Nephron (organoid): ENCODE measurements around the gene GNAZ.

Experiments used
- H3K27ac Mint-ChIP-seq, 3 experiments: 2 replicates each; pipeline ENCODE4 v1.8.0; 2020; ENCODE audit warnings: mixed read lengths in 3 of 3, mild to moderate bottlenecking in 2 of 3, moderate library complexity in 1 of 3
- H3K27me3 Mint-ChIP-seq: 2 replicates; pipeline ENCODE4 v1.8.0; 2021; ENCODE audit warnings: low read depth, mild to moderate bottlenecking, moderate library complexity, mixed read lengths
- H3K36me3 Mint-ChIP-seq: 2 replicates; pipeline ENCODE4 v1.8.0; 2020; ENCODE audit warnings: low read depth, mixed read lengths
- H3K4me1 Mint-ChIP-seq: 2 replicates; pipeline ENCODE4 v1.8.0; 2020; ENCODE audit warnings: mixed read lengths
- H3K4me3 Mint-ChIP-seq, 3 experiments: 2 replicates each; pipeline ENCODE4 v1.8.0; 2020; ENCODE audit warnings: mild to moderate bottlenecking in 3 of 3, mixed read lengths in 3 of 3, moderate library complexity in 2 of 3
- H3K9me3 Mint-ChIP-seq: 2 replicates; pipeline ENCODE4 v1.8.0; 2020; ENCODE audit warnings: mixed read lengths
- CTCF ChIP-seq, 3 experiments: fragments of 200-600 bp; sonication (generic); IDR thresholded peaks; one replicate each; pipeline ENCODE4 v1.5.0; 2021; ENCODE audit warnings: antibody characterized with exemption in 3 of 3; ENCODE audit not compliant: unreplicated experiment in 3 of 3

Gene GNAZ

GRCh38 chr22:23053051-23053707 is 17.1 kb upstream of the GNAZ start:
- Mint-ChIP-seq H3K27me3 (peaks cover 5% of the 10 kb centered on the region), H3K27ac (no peak overlapping the region), H3K36me3 (no peaks in the 10 kb centered on the region), H3K4me1 (no peaks in the 10 kb centered on the region), H3K9me3 (peaks cover 37% of the 10 kb centered on the region), H3K4me3 (no peak overlapping the region)
- no peak for TF ChIP-seq CTCF (IDR thresholded peaks at IDR 0.05; ENCODE audit: unreplicated experiment in 3 of 3)

- peaks cover 29% of the 10 kb centered on the region for H3K9me3 Mint-ChIP-seq
These were observed 16.3 kb upstream of the GNAZ start for GRCh38 chr22:23053912-23054530.

GRCh38 chr22:23054531-23055257 is 15.6 kb upstream of the GNAZ start:
- H3K4me1 Mint-ChIP-seq, result no peaks in the 10 kb centered on the region
- peaks cover 7% of the 10 kb centered on the region for H3K27me3 Mint-ChIP-seq
- H3K36me3 Mint-ChIP-seq, result no peaks in the 10 kb centered on the region
- no peak for TF ChIP-seq CTCF (IDR thresholded peaks at IDR 0.05; ENCODE audit: unreplicated experiment in 3 of 3)
- H3K27ac Mint-ChIP-seq, result no peak overlapping the region
- no peak overlapping the region for H3K4me3 Mint-ChIP-seq
- peaks cover 23% of the 10 kb centered on the region for H3K9me3 Mint-ChIP-seq

More at GRCh38 chr22:23053912-23054530, 16.3 kb upstream of the GNAZ start:
- no peak overlapping the region for H3K27ac Mint-ChIP-seq
- no peak overlapping the region for H3K4me3 Mint-ChIP-seq
- no peak for TF ChIP-seq CTCF (IDR thresholded peaks at IDR 0.05; ENCODE audit: unreplicated experiment in 3 of 3)
- H3K4me1 Mint-ChIP-seq, result no peaks in the 10 kb centered on the region
- H3K36me3 Mint-ChIP-seq, result no peaks in the 10 kb centered on the region
- H3K27me3 Mint-ChIP-seq, result peaks cover 5% of the 10 kb centered on the region

- no peaks in the 10 kb centered on the region for H3K36me3 Mint-ChIP-seq
- no peak for TF ChIP-seq CTCF (IDR thresholded peaks at IDR 0.05; ENCODE audit: unreplicated experiment in 3 of 3)
- H3K9me3 Mint-ChIP-seq, result peaks cover 20% of the 10 kb centered on the region
- no peak overlapping the region for H3K27ac Mint-ChIP-seq
- H3K4me3 Mint-ChIP-seq, result no peak overlapping the region
- H3K4me1 Mint-ChIP-seq, result no peaks in the 10 kb centered on the region
- peaks cover 11% of the 10 kb centered on the region for H3K27me3 Mint-ChIP-seq
These were observed 14.7 kb upstream of the GNAZ start for GRCh38 chr22:23055449-23056179.

GRCh38 chr22:23057331-23057730 is 13.0 kb upstream of the GNAZ start:
- Mint-ChIP-seq H3K4me1 (no peaks in the 10 kb centered on the region), H3K9me3 (peaks cover 18% of the 10 kb centered on the region), H3K36me3 (no peaks in the 10 kb centered on the region), H3K27ac (no peak overlapping the region), H3K4me3 (no peak overlapping the region), H3K27me3 (peaks cover 13% of the 10 kb centered on the region)
- no peak for TF ChIP-seq CTCF (IDR thresholded peaks at IDR 0.05; ENCODE audit: unreplicated experiment in 3 of 3)
